HG03196 (cell line): ENCODE results near the gene CD8B.
"Not testable (repeated sequence)": the region's sequence is repeated elsewhere in the genome, so short reads cannot be mapped to it uniquely, and the experiment has no call there.

ENCODE experiments used
- ATAC-seq: cut with Tn5 transposase; IDR thresholded peaks from one replicate; pipeline ENCODE4 v1.9.1; 2021; ENCODE audit not compliant: unreplicated experiment

CD8B gene

GRCh38 chr2:86861628-86862379 lies at the start of gene CD8B:
Gene CD8B, minus strand, starts transcription at chr2:86861886. Its CDS starts 21 bp downstream, at chr2:86861865.
- not testable (repeated sequence) for ATAC-seq

GRCh38 chr2:86905868-86906267 lies 44.2 kb upstream of the CD8B start:
- ATAC-seq, result not testable (repeated sequence)

GRCh38 chr2:86900687-86901086 lies 39.0 kb upstream of the CD8B start:
- ATAC-seq, result not testable (repeated sequence)

GRCh38 chr2:86886026-86886425 lies 24.3 kb upstream of the CD8B start:
- ATAC-seq, result not testable (repeated sequence)

GRCh38 chr2:86882865-86883264 lies 21.2 kb upstream of the CD8B start:
- ATAC-seq, result not testable (repeated sequence)

GRCh38 chr2:86882118-86882665 lies 20.5 kb upstream of the CD8B start:
- ATAC-seq, result not testable (repeated sequence)

GRCh38 chr2:86878986-86879385 lies 17.3 kb upstream of the CD8B start:
- not testable (repeated sequence) for ATAC-seq

- ATAC-seq, result not testable (repeated sequence)
These were observed 9.3 kb upstream of the CD8B start for GRCh38 chr2:86870941-86871340.

GRCh38 chr2:86868895-86869468 lies 7.3 kb upstream of the CD8B start:
- ATAC-seq, result not testable (repeated sequence)

GRCh38 chr2:86862380-86862703 lies 656 bp upstream of the CD8B start:
- ATAC-seq, result not testable (repeated sequence)

GRCh38 chr2:86861175-86861574 lies 511 bp downstream of the CD8B start:
- not testable (repeated sequence) for ATAC-seq

GRCh38 chr2:86860573-86860972 lies 1.1 kb downstream of the CD8B start:
- ATAC-seq, result not testable (repeated sequence)

GRCh38 chr2:86857688-86858087 lies 4.0 kb downstream of the CD8B start:
- ATAC-seq, result not testable (repeated sequence)

GRCh38 chr2:86856498-86856897 lies 5.2 kb downstream of the CD8B start:
- not testable (repeated sequence) for ATAC-seq

- not testable (repeated sequence) for ATAC-seq
These were observed 5.7 kb downstream of the CD8B start for GRCh38 chr2:86855981-86856380.

GRCh38 chr2:86851581-86851980 lies 10.1 kb downstream of the CD8B start:
- ATAC-seq, result not testable (repeated sequence)

GRCh38 chr2:86842607-86843234 lies 19.0 kb downstream of the CD8B start:
- ATAC-seq, result not testable (repeated sequence)

- ATAC-seq, result not testable (repeated sequence)
These were observed 20.4 kb downstream of the CD8B start for GRCh38 chr2:86841330-86841729.

GRCh38 chr2:86839871-86840548 lies 21.7 kb downstream of the CD8B start:
- ATAC-seq, result not testable (repeated sequence)

GRCh38 chr2:86839455-86839854 lies 22.2 kb downstream of the CD8B start:
- not testable (repeated sequence) for ATAC-seq

- not testable (repeated sequence) for ATAC-seq
These were observed 24.0 kb downstream of the CD8B start for GRCh38 chr2:86837714-86838113.
